Endodermal cell (in vitro differentiated cells): Measurements from ENCODE around the gene AKAP13. TPM values are rescaled to one million over a fixed set of nuclear protein-coding genes. Genes with fewer than 3 reads are reported as not detected.

Source experiments
- DNase-seq: peaks from one replicate; pipeline ENCODE4 v3.0.0-alpha.2; 2017
- H3K27ac ChIP-seq: 2 replicates; pipeline ENCODE4 v1.5.1; 2013; ENCODE audit warnings: mild to moderate bottlenecking, low read depth, low read length, moderate library complexity
- H3K27me3 ChIP-seq: 2 replicates; pipeline ENCODE4 v1.6.1; 2013; ENCODE audit warnings: mild to moderate bottlenecking, low read length, moderate library complexity; ENCODE audit not compliant: insufficient read depth, control insufficient read depth, poor library complexity, severe bottlenecking
- H3K36me3 ChIP-seq: 2 replicates; pipeline ENCODE4 v1.7.0; 2013; ENCODE audit warnings: mild to moderate bottlenecking, low read length, moderate library complexity; ENCODE audit not compliant: control insufficient read depth, insufficient read depth
- H3K4me1 ChIP-seq: one replicate; pipeline ENCODE4 v1.7.0; 2013; ENCODE audit warnings: low read length; ENCODE audit not compliant: control insufficient read depth, insufficient read depth
- H3K4me3 ChIP-seq: 2 replicates; pipeline ENCODE4 v1.5.1; 2013; ENCODE audit warnings: mild to moderate bottlenecking, low read length, moderate library complexity
- H3K9ac ChIP-seq: 2 replicates; pipeline ENCODE4 v1.6.1; 2013; ENCODE audit warnings: mild to moderate bottlenecking, low read length, moderate library complexity; ENCODE audit not compliant: poor library complexity, severe bottlenecking; ENCODE audit errors: extremely low read depth
- H3K9me3 ChIP-seq: 2 replicates; pipeline ENCODE4 v1.6.1; 2013; ENCODE audit warnings: mild to moderate bottlenecking, low read length, moderate library complexity; ENCODE audit not compliant: control insufficient read depth
- H3K27ac Mint-ChIP-seq: 2 replicates; pipeline ENCODE4 v1.8.0; 2020; ENCODE audit warnings: mixed read lengths
- H3K27me3 Mint-ChIP-seq: 2 replicates; pipeline ENCODE4 v1.8.0; 2021; ENCODE audit warnings: mild to moderate bottlenecking, mixed read lengths; ENCODE audit not compliant: insufficient read depth
- H3K36me3 Mint-ChIP-seq: 2 replicates; pipeline ENCODE4 v1.8.0; 2020; ENCODE audit warnings: low read depth, mixed read lengths
- H3K4me1 Mint-ChIP-seq: 2 replicates; pipeline ENCODE4 v1.8.0; 2020; ENCODE audit warnings: mixed read lengths
- H3K4me3 Mint-ChIP-seq: 2 replicates; pipeline ENCODE4 v1.8.0; 2020; ENCODE audit warnings: mild to moderate bottlenecking, moderate library complexity, mixed read lengths
- H3K9me3 Mint-ChIP-seq: 2 replicates; pipeline ENCODE4 v1.8.0; 2020; ENCODE audit warnings: mild to moderate bottlenecking, mixed read lengths
- CTCF ChIP-seq: fragments of 200-600 bp; sonication (generic); conservative IDR thresholded peaks from 2 replicates; pipeline ENCODE4 v1.5.0; 2021; ENCODE audit warnings: antibody characterized with exemption, mild to moderate bottlenecking
- WGBS, 2 experiments: methylation state at CpG; one replicate each; pipeline versions ENCODE4 v1.1.5 to v1.1.7; 2013; ENCODE audit warnings: missing lambda C conversion rate in 2 of 2, mixed read lengths in 1 of 2; ENCODE audit not compliant: insufficient coverage in 1 of 2, insufficient read length in 1 of 2; 5-methylcytosine and 5-hydroxymethylcytosine counted together
- total RNA-seq, 2 donors: library from RNA; stranded (reverse); fragmentation: NEBNext Ultra II Directional in 1 of 2; extraction: Animal tissue kit (Norgen Biotek cat#: 25700) in 1 of 2; gene quantifications; 2 replicates in 1 of 2; 3 replicates in 1 of 2; pipeline ENCODE4 v1.2.1, GENCODE V29; 2021

Gene AKAP13
- total RNA-seq, 2 donors from 2014 or later, result 115 to 131 TPM

GRCh38 chr15:85754989-85755388, 374.6 kb downstream of the AKAP13 start:
- WGBS, 2 experiments, result 84 to 96% methylated on average over 4 to 7 of the region's 7 CpGs

GRCh38 chr15:85755471-85755870, 375.1 kb downstream of the AKAP13 start:
- no peaks in the 10 kb centered on the region for H3K9me3 Mint-ChIP-seq
- no peak overlapping the region for H3K4me3 Mint-ChIP-seq
- H3K36me3 Mint-ChIP-seq, result peaks cover 21% of the 10 kb centered on the region
- H3K4me1 Mint-ChIP-seq, result peaks cover 13% of the 10 kb centered on the region
- Histone ChIP-seq H3K9ac (no peak overlapping the region), H3K36me3 (peaks cover 14% of the 10 kb centered on the region), H3K27me3 (no peaks in the 10 kb centered on the region), H3K4me1 (no peaks in the 10 kb centered on the region), H3K27ac (no peak overlapping the region), H3K9me3 (no peaks in the 10 kb centered on the region), H3K4me3 (no peak overlapping the region)
- DNase-seq, result peak; percentile 20
- H3K27me3 Mint-ChIP-seq, result no peaks in the 10 kb centered on the region
- H3K27ac Mint-ChIP-seq, result no peak overlapping the region
- no peak for TF ChIP-seq CTCF
- WGBS, 2 experiments, result 92 to 96% methylated on average over 9 to 11 of the region's 11 CpGs

More at GRCh38 chr15:85754989-85755388, 374.6 kb downstream of the AKAP13 start:
- H3K4me1 ChIP-seq, result no peaks in the 10 kb centered on the region
- TF ChIP-seq CTCF, result no peak
- H3K4me3 ChIP-seq, result no peak overlapping the region
- H3K36me3 ChIP-seq, result peaks cover 11% of the 10 kb centered on the region
- H3K27me3 ChIP-seq, result no peaks in the 10 kb centered on the region
- no peak overlapping the region for H3K27ac Mint-ChIP-seq
- H3K27ac ChIP-seq, result no peak overlapping the region
- H3K9me3 Mint-ChIP-seq, result no peaks in the 10 kb centered on the region
- H3K36me3 Mint-ChIP-seq, result peaks cover 21% of the 10 kb centered on the region
- no peak overlapping the region for H3K4me3 Mint-ChIP-seq
- peaks cover 15% of the 10 kb centered on the region for H3K4me1 Mint-ChIP-seq
- H3K27me3 Mint-ChIP-seq, result no peaks in the 10 kb centered on the region
- H3K9ac ChIP-seq, result no peak overlapping the region
- DNase-seq, result peak; percentile 47
- no peaks in the 10 kb centered on the region for H3K9me3 ChIP-seq

- Histone ChIP-seq H3K9me3 (no peaks in the 10 kb centered on the region), H3K27me3 (no peaks in the 10 kb centered on the region), H3K36me3 (peaks cover 17% of the 10 kb centered on the region), H3K4me3 (no peak overlapping the region), H3K27ac (no peak overlapping the region), H3K4me1 (no peaks in the 10 kb centered on the region), H3K9ac (no peak overlapping the region)
- Mint-ChIP-seq H3K27me3 (no peaks in the 10 kb centered on the region), H3K9me3 (no peaks in the 10 kb centered on the region), H3K4me1 (peaks cover 8% of the 10 kb centered on the region), H3K27ac (no peak overlapping the region), H3K36me3 (peaks cover 21% of the 10 kb centered on the region), H3K4me3 (no peak overlapping the region)
- peak; percentile 41 for DNase-seq
- no peak for TF ChIP-seq CTCF
- 92 to 95% methylated on average over 4 of the region's 4 CpGs for WGBS, 2 experiments
Measured at GRCh38 chr15:85755942-85756341, 375.5 kb downstream of the AKAP13 start.
